GM06990 (cell line): ENCODE results near the gene ZYX.

ENCODE experiments used
- DNase-seq: peaks from one replicate; pipeline ENCODE4 v3.0.0-alpha.2; 2011; ENCODE audit not compliant: insufficient read length; ENCODE audit errors: extremely low read depth
- H3K27me3 ChIP-seq: replicated peaks from 2 replicates; pipeline ENCODE4 v1.6.0; 2011; ENCODE audit warnings: low read length; ENCODE audit not compliant: control insufficient read depth, insufficient read depth
- H3K36me3 ChIP-seq: 2 replicates; pipeline ENCODE4 v1.5.1; 2011; ENCODE audit warnings: low read length; ENCODE audit not compliant: control insufficient read depth, insufficient read depth
- H3K4me3 ChIP-seq: replicated peaks from 2 replicates; pipeline ENCODE4 v1.5.1; 2011; ENCODE audit warnings: low read depth, mild to moderate bottlenecking, control low read depth, low read length
- CTCF ChIP-seq: IDR thresholded peaks from 2 replicates; pipeline ENCODE4 v1.5.1; 2011; ENCODE audit warnings: low read length, control low read depth, mild to moderate bottlenecking, inconsistent platforms; ENCODE audit not compliant: insufficient read depth, poor library complexity, severe bottlenecking

Gene ZYX

DNA sequence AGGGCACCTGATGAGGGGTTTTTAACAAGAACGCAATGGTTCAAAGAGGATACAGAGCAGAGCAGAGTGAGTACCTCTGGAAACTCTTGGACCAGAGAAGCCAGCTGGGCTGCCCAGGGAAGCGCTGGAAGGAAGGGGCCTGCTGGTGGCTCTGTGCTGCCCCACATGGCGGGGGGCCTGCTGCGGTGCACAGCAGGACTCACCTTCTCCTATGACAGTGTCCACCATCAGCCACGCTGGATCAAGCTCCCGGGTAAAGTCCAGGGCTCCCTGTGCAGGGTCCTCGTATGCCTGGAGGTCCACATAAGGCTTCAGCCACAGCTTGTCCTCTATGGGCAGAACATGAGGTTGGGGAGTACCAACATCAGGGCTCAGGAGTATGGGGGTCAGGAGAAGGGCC lies 15.0 kb downstream of the ZYX start:
- H3K4me3 ChIP-seq: no peak overlapping the region
- DNase-seq: no peak
- peaks cover 5% of the 10 kb centered on the region for H3K36me3 ChIP-seq
- no peak for TF ChIP-seq CTCF
- no peaks in the 10 kb centered on the region; the same call in 1 of the 2 replicates for H3K27me3 ChIP-seq

- 0 out of 2 replicates have a peak, but pooled peaks cover 2% of the 10 kb centered on the region for H3K36me3 ChIP-seq
- no peaks in the 10 kb centered on the region; the same call in 1 of the 2 replicates for H3K27me3 ChIP-seq
- no peak overlapping the region for H3K4me3 ChIP-seq
- no peak for DNase-seq
- TF ChIP-seq CTCF: no peak
Measured at GRCh38 chr7:143396625-143397556, 15.7 kb downstream of the ZYX start.

DNA sequence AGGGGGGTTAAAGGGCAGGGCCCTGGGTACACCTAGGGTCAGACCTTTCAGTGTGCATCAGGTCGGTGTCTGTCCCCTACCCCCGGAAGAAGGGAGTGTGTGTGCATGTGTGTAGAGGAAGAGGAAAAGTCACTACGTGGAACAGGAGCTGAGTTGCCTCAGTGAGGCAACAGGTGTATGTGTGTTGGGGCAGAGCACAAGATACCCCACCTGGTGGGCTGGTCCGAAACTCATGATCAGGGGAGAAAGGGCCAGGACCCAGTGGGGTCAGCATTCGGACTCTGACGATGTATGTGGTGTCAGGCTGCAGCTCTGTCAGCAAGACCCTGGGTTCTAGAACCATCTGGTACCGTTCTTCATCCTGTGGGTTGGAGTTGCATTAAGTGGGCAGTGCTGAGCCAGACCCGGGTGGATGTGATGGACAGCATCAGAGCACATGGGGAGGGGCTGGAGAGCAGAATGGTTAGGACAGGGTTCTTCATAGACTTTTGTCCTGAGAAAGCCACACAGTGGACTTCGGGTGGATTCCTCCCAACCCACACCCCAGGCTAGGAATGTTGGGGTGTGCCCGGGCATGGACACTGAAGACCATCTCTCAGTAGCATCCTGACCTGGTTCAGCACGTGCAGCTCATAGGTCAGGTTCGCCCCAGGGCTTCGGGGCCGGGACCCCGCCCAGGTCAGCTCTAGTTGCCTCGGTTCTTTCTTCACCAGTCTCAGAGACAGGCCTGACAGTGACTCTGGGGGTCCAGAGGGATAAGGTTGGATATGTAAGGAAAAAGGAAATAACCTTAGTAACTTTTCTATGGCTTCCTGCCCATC lies 16.8 kb downstream of the ZYX start:
- Histone ChIP-seq H3K4me3 (no peak overlapping the region), H3K36me3 (0 out of 2 replicates have a peak, but pooled peaks cover under 1% of the 10 kb centered on the region), H3K27me3 (no peaks in the 10 kb centered on the region; the same call in 1 of the 2 replicates)
- TF ChIP-seq CTCF: no peak
- DNase-seq: no peak

- no peak for TF ChIP-seq CTCF
- Histone ChIP-seq H3K27me3 (no peaks in the 10 kb centered on the region; the same call in 1 of the 2 replicates), H3K4me3 (no peak overlapping the region), H3K36me3 (no peaks in the 10 kb centered on the region)
- DNase-seq: no peak
Measured at GRCh38 chr7:143398616-143399015, 17.5 kb downstream of the ZYX start.

DNA sequence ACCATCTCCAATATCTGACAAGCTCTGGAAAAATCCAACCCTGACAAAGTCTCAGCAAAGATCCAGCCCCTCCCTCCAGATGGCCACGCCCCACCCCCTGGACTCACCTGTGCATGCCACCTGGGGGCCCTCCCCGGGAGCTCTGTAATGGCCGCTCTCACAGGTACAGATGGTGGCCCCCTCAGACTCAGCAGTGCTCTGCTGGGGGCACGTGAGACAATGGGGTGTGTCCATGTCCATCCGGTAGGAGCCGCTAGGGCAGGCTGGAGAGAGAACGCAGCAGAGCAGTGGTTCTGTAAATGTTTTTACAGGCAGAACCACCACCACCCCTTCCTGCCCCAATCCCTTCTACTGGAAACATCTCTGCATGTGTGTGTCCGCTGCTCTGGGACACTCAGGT lies 18.0 kb downstream of the ZYX start:
- Histone ChIP-seq H3K4me3 (no peak overlapping the region), H3K36me3 (no peaks in the 10 kb centered on the region)
- DNase-seq: no peak

More for the DNA sequence above, 18.0 kb downstream of the ZYX start:
- no peak for TF ChIP-seq CTCF
- no peaks in the 10 kb centered on the region; the same call in 1 of the 2 replicates for H3K27me3 ChIP-seq
